GM20000 (cell line): Measurements from ENCODE around the gene PRKACA.
A peak's percentile ranks its signal among the peaks of the same experiment; 100 is the strongest.

Experiments
- DNase-seq: peaks from one replicate; pipeline ENCODE4 v3.0.0; 2012; ENCODE audit warnings: low spot score
- TF ChIP-seq, protein P1 (sequence below): IDR thresholded peaks from 2 replicates; pipeline ENCODE4 v1.5.1; 2012; ENCODE audit warnings: mild to moderate bottlenecking, control low read depth; ENCODE audit errors: extremely low read depth, missing control alignments

PRKACA gene

GRCh38 chr19:14059093-14059480 is 58.5 kb downstream of the PRKACA start:
- DNase-seq = peak; percentile 86
- TF ChIP-seq, protein P1, sequence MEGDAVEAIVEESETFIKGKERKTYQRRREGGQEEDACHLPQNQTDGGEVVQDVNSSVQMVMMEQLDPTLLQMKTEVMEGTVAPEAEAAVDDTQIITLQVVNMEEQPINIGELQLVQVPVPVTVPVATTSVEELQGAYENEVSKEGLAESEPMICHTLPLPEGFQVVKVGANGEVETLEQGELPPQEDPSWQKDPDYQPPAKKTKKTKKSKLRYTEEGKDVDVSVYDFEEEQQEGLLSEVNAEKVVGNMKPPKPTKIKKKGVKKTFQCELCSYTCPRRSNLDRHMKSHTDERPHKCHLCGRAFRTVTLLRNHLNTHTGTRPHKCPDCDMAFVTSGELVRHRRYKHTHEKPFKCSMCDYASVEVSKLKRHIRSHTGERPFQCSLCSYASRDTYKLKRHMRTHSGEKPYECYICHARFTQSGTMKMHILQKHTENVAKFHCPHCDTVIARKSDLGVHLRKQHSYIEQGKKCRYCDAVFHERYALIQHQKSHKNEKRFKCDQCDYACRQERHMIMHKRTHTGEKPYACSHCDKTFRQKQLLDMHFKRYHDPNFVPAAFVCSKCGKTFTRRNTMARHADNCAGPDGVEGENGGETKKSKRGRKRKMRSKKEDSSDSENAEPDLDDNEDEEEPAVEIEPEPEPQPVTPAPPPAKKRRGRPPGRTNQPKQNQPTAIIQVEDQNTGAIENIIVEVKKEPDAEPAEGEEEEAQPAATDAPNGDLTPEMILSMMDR = peak; percentile 73

GRCh38 chr19:14058182-14059092 is 59.1 kb downstream of the PRKACA start:
- DNase-seq = peak; percentile 20
- TF ChIP-seq, protein P1 = no peak

- TF ChIP-seq, protein P1 = no peak
- peak; percentile 33 for DNase-seq
Observed at GRCh38 chr19:14056741-14057356, 60.7 kb downstream of the PRKACA start.

GRCh38 chr19:14056069-14056666 is 61.4 kb downstream of the PRKACA start:
- peak; percentile 14 for DNase-seq

DNA sequence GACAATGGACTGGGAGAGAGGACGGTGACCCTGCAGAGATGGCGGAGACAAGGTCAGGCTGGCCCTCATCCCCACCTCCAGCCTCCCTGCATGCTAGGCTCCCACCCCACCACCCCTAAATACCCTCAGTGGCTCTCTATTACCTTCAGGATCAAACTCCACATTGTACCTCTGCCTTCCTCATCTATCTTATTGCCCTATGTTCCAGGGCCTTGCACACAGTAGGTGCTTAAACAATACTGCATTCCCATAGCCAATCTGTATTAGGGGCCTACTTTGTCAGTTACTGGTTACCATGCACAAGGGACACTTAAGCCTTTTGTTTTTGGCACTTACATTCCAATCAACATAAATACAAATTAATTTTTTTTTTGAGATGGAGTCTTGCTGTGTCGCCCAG is 62.2 kb downstream of the PRKACA start:
- TF ChIP-seq, protein P1 = no peak

More at GRCh38 chr19:14056069-14056666, 61.4 kb downstream of the PRKACA start:
- TF ChIP-seq, protein P1 = no peak

DNA sequence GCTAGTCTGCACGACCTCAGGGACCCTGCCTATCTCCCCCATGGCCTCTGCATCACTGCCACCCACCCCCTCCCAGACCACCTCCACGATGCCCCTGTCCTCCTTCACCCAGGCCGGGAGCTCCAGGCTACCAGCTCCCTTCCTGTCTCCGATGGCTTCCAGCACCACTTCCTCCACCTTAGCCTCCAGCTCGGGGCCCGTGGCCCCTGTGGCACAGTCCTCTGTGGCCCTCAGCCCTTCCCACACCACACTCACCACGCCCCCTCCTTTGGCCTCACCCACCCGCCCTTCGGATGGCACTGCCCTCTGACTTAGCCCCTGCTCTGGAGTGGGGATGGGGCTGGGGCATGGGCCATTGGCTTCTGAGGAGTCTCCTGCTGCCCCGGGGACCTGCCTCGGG is 62.8 kb downstream of the PRKACA start:
- TF ChIP-seq, protein P1 = no peak
- peak; percentile 24 for DNase-seq

More for the DNA sequence above, 62.2 kb downstream of the PRKACA start:
- no peak for DNase-seq

- TF ChIP-seq, protein P1 = no peak
- DNase-seq = no peak
Observed at GRCh38 chr19:14054099-14054498, 63.5 kb downstream of the PRKACA start.
